Middle frontal gyrus (tissue), 1 donor: ENCODE results near the gene ANO2.

Source experiments
- DNase-seq: peaks from one replicate; pipeline ENCODE4 v3.0.0-alpha.2; 2015; ENCODE audit warnings: low spot score; ENCODE audit errors: extremely low spot score

Gene ANO2

DNA sequence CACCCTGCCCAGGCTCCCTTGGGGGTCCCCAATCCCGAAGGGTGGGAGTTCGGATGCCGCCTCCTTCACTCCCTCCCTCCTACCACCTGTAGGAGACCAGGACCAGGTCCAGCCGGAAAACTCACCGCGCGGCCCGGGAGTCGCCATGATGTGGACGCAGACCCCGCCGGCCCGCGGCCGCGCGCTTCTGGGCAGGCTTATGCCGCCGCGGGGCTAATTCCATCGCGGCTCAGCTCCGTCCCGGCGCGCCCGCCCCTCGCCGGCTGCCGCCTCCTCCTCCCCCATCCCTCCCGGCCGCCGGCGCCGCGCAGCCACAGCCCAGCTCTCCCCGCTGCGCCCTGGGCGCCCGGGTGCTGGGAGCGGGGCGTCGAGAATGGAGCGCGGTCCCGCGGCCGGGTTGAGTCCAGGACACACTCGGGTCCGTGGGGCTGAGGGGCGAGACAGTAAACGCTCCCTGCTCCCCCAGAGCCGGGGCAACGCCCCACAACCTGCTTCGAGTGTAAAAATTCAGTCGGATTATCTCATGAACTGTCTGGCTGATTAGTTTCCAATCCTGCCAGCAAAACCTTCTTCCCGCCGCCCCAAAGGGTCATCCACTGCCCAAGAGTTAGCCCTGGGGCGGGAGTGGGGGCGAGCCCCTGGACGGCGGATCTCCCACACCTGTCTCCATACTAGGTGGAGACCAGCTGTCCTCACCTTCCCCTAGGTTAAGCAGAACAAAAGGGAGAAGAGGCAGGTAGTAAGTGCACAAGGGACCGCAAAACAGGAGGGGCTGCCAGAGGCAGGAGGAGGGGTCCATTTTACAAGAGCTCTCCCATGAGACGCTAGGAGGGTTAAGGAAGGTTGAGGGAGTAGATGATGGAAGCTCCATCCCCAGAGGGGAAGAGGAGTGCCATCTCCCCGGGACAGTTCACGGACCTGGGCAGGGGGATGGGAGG lies at the start of gene ANO2:
TSS of gene ANO2 (minus strand) at position 189 of the 938 bp plus-strand sequence. CDS start at position 147, 42 bp downstream.
- DNase-seq = no peak

DNA sequence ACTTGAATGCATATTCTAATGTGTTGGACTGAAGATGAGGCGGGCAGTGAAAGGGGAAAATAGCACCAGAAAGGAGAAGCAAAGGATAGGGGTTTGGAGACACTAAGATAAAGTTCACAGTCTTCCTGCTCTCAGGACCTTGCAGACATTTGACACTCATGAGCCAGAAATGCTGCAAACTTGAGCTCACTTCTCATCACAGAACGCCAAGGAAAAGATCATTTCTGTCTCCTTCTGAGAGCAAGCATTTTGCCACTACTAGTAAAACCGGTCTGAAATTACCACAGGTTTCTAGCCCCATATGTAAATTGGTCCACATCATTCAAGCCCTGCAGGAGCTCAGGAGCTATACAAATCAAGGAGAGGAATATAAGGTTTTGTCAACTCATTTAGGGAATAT lies 44.6 kb upstream of the ANO2 start:
- no peak for DNase-seq

GRCh38 chr12:5988659-5989116 lies 43.6 kb upstream of the ANO2 start:
- peak; percentile 77 for DNase-seq

GRCh38 chr12:5988088-5988487 lies 43.0 kb upstream of the ANO2 start:
- no peak for DNase-seq

DNA sequence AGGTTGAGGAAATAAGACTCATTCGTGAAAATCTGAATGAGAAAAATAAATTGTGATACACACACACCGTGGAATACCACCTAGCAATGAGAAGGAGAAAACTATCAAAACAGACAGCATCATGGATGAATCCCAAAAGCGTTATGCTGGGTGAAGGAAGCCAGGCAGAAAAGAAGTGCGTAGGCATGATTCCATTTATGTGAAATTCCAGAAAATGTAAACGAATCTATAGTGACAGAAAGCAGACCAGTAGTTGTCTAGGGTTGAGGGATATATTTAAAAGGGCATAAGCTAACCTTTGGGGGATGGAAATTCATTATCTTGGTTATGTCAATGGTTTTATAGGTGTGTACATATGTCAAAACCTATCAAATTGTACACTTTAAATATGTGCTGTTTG lies 42.5 kb upstream of the ANO2 start:
- DNase-seq = no peak

DNA sequence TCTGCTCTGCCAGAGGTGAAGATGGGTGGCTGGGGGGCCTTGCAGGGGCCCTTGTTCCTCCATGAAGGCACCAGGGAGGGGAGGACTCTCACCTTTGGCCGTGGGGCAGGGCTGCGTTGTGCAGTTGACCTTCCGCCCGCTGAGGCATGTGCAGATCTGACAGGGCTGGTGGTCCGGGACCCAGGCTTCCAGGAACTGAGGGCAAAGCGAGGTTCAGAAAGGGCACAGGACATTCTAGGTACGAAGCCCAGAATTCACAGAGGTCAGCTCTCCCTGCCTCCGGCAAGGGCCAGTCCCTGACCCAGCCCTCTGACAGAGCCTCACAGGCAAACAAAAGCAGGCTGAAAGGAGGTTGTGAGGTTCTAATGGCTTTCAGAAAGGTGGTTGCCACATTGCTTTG lies 40.4 kb upstream of the ANO2 start:
- DNase-seq = no peak

GRCh38 chr12:5984873-5985272 lies 39.8 kb upstream of the ANO2 start:
- DNase-seq = no peak

DNA sequence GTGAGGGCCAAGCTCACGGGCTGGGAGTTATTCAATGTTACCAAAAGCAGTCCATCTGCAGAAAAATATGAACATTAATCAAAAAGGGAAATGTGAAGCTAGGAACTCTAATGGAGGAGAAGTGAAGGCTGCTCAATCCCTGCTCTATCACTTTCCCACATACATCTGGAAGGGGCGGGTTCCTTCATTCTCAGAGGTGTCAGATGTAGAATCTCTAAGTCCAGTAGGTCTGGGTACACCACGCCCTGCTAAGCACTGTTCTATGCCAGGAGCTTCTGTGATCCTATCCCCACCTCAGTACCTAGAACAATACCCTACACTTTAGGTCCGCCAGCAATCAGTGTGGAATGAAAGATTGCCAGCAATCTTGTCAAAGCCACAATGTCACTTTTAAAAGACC lies 37.0 kb upstream of the ANO2 start:
- no peak for DNase-seq

DNA sequence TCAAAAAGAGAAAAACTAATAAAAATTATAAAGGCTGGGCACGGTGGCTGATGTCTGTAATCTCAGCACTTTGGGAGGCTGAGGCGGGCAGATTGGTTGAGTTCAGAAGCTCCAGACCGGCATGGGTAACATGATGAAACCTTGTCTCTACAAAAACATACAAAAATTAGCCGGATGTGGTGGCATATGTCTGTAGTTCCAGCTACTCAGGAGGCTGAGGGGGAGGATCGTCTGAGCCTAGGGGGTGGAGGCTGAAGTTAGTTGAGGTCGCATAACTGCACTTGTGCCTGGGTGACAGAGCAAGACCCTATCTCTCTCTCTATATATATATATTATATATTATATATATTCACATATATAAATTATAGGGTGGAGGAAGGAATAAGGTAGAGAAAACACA lies 32.5 kb upstream of the ANO2 start:
- no peak for DNase-seq

DNA sequence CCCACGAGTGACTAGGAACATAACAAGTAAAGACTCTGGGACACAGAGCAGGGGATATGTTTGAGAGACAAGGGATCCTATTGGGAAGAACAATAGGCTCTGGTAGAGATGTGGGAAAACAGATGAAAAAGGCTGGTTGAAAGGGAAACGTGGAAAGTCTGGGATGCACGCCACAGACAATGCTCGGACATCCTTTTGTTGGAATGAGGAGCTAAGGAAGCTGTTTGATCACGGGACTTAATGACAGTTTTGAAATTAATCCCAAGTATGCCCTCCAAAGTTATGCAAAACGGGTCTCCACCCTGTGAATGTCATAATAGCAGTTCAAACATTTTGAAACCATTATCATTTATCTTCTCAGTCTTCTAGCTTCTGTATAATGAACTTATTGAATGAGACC lies 31.7 kb upstream of the ANO2 start:
- no peak for DNase-seq

- DNase-seq = no peak
These were observed 31.1 kb upstream of the ANO2 start for GRCh38 chr12:5976196-5976595.

DNA sequence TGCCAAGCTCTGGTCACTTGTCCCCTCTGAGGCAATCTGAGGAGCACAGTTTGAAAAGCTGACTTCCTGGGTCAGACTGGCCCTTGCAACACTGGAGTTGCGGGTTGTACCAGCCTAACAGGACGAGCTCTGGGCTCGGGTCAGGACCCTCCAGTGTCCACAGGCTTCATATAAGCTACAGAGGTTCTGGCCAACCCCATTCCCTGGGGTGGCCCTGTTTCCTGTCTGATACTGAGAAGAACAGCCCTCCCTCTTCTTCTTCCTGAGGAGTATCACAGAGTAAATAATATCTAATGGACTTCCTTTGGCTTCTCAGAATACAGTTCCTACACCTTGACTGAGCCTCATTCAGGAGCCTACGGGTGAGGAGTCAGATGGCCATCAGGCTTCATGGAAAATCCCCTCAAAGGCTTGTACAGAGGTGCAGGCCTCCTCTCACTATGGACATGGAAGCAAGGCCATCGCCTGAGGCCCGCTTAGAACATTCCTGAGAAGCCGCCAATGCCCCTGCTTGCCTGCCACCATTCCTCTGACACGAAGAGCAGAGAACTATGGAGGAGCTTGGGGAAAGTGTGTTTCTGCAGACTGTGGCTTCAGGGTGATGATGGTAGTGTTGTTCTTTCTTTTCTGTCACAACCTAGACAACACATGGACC lies 28.5 kb upstream of the ANO2 start:
- DNase-seq = no peak

- DNase-seq = no peak
These were observed 27.3 kb upstream of the ANO2 start for GRCh38 chr12:5972387-5972786.

GRCh38 chr12:5971194-5971850 lies 26.3 kb upstream of the ANO2 start:
- DNase-seq = no peak

GRCh38 chr12:5969974-5970690 lies 25.1 kb upstream of the ANO2 start:
- no peak for DNase-seq

- no peak for DNase-seq
These were observed 24.3 kb upstream of the ANO2 start for GRCh38 chr12:5969156-5969973.

DNA sequence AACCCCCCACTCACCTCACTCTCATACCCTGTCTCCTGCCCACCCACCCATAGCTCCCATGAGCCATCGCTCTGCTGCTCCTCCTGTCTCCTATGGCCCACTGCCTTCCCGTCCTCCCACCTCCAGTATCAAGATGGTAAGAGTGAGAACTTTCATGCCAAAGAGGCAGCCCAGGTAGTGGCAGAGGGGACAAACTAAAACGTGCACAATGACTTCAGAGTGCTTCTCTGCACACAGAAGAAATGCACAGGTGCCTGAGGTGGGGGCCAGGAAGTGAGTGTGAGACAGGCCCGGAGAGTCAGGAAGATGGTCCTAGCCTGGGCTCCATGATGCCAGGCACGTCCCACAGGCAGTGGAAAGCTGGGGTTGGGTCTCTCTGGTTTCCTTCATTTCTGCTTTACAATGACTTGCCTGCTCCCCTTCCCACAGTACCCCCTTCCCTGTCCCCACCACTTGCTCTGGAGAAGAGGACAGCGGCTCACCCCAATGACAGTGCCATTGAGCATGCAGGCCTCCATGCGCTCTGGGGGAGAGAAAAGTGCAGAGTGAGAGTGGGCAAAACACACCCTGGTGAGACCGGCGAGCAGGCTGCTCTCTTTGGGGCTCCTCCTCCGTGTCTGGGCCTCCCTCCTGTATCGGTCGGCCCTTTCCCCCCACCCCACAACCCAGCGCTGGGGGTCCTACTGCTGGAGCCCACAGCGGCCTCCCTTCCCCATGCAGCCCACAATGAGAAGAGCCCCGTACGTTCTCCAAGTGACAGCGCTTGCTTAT lies 22.8 kb upstream of the ANO2 start:
- no peak for DNase-seq

DNA sequence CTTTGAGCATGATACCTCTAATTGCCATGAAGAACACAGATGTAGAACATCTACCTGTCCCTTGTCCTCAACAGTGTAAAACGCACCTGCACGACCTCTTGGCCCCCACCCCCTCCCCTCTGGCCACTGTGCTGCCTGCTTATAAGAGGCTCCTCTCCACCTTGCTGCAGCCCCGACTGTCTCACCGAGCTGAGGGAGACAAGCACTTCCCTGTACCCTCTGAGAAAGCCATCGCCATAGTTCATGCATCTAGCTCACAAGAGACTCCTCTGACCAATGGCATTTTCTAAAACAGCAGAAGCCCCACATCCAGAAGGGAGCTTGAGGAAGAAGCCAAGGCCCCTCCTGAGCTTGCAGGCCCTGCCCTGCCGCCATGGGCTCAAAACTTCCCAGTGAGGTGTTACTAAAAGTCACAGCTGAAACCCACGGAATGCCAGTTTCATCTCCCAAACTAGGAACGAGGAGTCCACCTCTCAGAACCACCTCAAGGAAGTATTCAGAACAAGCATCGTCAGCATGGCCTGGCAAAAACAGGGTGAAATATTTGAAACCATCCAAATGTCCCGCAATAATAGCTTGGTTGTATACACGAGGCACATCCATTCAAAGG lies 21.5 kb upstream of the ANO2 start:
- DNase-seq = no peak

- no peak for DNase-seq
These were observed 20.9 kb upstream of the ANO2 start for GRCh38 chr12:5965950-5966383.
